T-helper 2 cell treated with Interferon-gamma antibody and Interleukin-4, amounts not matched to agents 5 μg/mL and 100 μg/mL, for 36 hours (primary cell): ENCODE results near the gene DHRS3.

ENCODE experiments used
- DNase-seq: peaks from one replicate; pipeline ENCODE4 v3.0.0; 2021; ENCODE audit warnings: low spot score
- H3K27ac Mint-ChIP-seq: one replicate; pipeline ENCODE4 v1.8.0; 2021; ENCODE audit warnings: mild to moderate bottlenecking, mixed read lengths
- H3K27me3 Mint-ChIP-seq: one replicate; pipeline ENCODE4 v1.8.0; 2021; ENCODE audit warnings: low read depth, mixed read lengths
- H3K36me3 Mint-ChIP-seq: one replicate; pipeline ENCODE4 v1.8.0; 2021; ENCODE audit warnings: low read depth, mixed read lengths
- H3K4me1 Mint-ChIP-seq: one replicate; pipeline ENCODE4 v1.8.0; 2021; ENCODE audit warnings: low read depth, mixed read lengths
- H3K4me3 Mint-ChIP-seq: one replicate; pipeline ENCODE4 v1.8.0; 2022; ENCODE audit warnings: mild to moderate bottlenecking, moderate library complexity, mixed read lengths
- H3K9me3 Mint-ChIP-seq: one replicate; pipeline ENCODE4 v1.8.0; 2021; ENCODE audit warnings: mixed read lengths

The DHRS3 gene

DNA sequence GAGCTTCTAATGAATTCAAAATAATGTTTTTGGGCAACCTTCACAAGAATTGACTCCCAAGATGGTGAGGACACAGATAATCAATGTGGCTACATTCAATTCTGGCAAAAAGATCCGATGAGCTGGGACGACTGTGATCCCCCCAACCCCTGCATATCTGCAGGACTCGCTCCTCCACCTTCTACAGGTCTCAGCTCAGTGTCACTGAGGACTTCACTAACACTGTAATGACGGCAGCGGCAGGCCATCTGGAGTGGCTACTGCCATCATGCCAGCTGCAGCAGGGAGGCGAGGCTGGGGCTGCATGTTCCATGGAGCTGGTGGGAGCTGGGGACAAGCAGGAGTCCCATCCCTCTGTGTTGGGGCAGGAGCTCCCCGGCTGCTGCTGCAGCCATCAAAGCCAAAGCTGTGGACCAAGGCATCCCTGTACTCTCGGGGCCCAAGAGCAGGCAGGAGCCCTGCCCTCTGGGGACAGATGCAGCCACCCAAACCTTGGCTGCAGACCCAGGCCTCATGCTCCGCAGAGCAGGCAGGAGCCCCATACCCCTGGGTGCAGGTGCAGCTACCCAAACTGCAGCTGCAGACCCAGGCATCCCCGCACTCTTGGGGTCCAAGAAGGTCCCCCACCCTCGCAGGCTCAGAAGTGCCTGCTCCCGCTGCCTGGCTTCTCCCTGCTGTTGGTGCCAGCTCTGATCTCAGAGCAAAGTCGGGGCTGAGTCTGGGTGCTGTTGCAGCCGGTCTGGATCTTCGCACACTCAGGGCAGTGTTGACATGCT is 12.2 kb upstream of the DHRS3 start:
- Mint-ChIP-seq H3K9me3 (no peaks in the 10 kb centered on the region), H3K4me1 (peaks cover 14% of the 10 kb centered on the region), H3K36me3 (no peaks in the 10 kb centered on the region), H3K4me3 (no peak overlapping the region), H3K27me3 (peaks cover 13% of the 10 kb centered on the region), H3K27ac (no peak overlapping the region)
- no peak for DNase-seq

- H3K27ac Mint-ChIP-seq, result no peak overlapping the region
- peaks cover 14% of the 10 kb centered on the region for H3K4me1 Mint-ChIP-seq
- no peak for DNase-seq
- H3K9me3 Mint-ChIP-seq, result no peaks in the 10 kb centered on the region
- no peak overlapping the region for H3K4me3 Mint-ChIP-seq
- H3K27me3 Mint-ChIP-seq, result peaks cover 13% of the 10 kb centered on the region
- no peaks in the 10 kb centered on the region for H3K36me3 Mint-ChIP-seq
Measured at GRCh38 chr1:12629511-12629956, 11.5 kb upstream of the DHRS3 start.

DNA sequence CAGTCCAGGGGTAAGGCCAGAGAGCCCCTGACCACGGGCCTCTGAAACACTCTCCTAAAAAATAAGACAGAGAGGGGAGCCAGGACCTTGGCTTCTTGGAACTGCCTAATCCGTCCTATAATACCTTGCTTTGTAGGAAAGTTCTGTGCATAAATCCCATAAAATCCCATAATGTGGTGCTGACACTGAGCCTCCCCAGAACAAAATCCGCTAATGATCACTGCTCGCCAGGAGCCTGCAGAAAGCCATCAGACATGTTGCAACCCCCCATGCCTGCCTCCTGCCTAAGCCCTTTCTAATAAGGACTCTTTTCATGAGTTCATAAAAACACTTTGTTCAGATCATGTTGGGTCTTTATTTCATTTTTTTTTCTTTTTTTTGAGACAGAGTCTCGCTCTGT is 9.3 kb upstream of the DHRS3 start:
- Mint-ChIP-seq H3K27me3 (peaks cover 11% of the 10 kb centered on the region), H3K4me3 (no peak overlapping the region), H3K36me3 (no peaks in the 10 kb centered on the region), H3K4me1 (peaks cover 10% of the 10 kb centered on the region), H3K27ac (no peak overlapping the region), H3K9me3 (no peaks in the 10 kb centered on the region)
- DNase-seq, result no peak

- H3K36me3 Mint-ChIP-seq, result no peaks in the 10 kb centered on the region
- no peak overlapping the region for H3K4me3 Mint-ChIP-seq
- H3K9me3 Mint-ChIP-seq, result no peaks in the 10 kb centered on the region
- DNase-seq, result no peak
- H3K27ac Mint-ChIP-seq, result no peak overlapping the region
- H3K27me3 Mint-ChIP-seq, result peaks cover 11% of the 10 kb centered on the region
- H3K4me1 Mint-ChIP-seq, result peaks cover 10% of the 10 kb centered on the region
Measured at GRCh38 chr1:12626888-12627287, 8.9 kb upstream of the DHRS3 start.

DNA sequence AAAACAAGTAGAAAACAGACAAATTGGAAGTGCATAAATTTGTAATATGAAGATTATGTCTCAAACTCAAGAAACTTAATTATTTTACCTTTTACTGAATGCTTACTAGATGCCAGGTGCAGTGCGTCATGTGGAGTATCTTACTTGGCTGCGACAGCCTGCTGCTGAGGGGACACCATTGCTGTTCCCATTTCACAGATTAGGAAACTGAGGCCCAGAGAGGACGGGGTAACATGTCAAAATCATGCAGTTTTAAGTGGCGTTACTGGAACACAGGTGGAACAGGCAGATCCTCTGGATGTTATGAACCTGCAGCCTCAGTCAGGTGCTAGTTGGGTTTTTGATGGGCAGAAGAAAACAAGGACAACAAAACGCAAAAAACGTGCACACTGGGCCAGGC is 7.3 kb upstream of the DHRS3 start:
- no peak for DNase-seq
- H3K4me1 Mint-ChIP-seq, result peaks cover 16% of the 10 kb centered on the region
- no peak overlapping the region for H3K4me3 Mint-ChIP-seq
- H3K27me3 Mint-ChIP-seq, result peaks cover 11% of the 10 kb centered on the region
- H3K27ac Mint-ChIP-seq, result no peak overlapping the region
- H3K9me3 Mint-ChIP-seq, result no peaks in the 10 kb centered on the region
- no peaks in the 10 kb centered on the region for H3K36me3 Mint-ChIP-seq

- Mint-ChIP-seq H3K36me3 (no peaks in the 10 kb centered on the region), H3K4me1 (peaks cover 32% of the 10 kb centered on the region), H3K4me3 (no peak overlapping the region), H3K27me3 (peaks cover 6% of the 10 kb centered on the region), H3K27ac (no peak overlapping the region), H3K9me3 (no peaks in the 10 kb centered on the region)
- no peak for DNase-seq
Measured at GRCh38 chr1:12622506-12622905, 4.5 kb upstream of the DHRS3 start.

- H3K4me3 Mint-ChIP-seq, result no peak overlapping the region
- no peaks in the 10 kb centered on the region for H3K36me3 Mint-ChIP-seq
- H3K9me3 Mint-ChIP-seq, result no peaks in the 10 kb centered on the region
- DNase-seq, result no peak
- H3K27ac Mint-ChIP-seq, result no peak overlapping the region
- H3K27me3 Mint-ChIP-seq, result peaks cover 5% of the 10 kb centered on the region
- H3K4me1 Mint-ChIP-seq, result peaks cover 28% of the 10 kb centered on the region
Measured at GRCh38 chr1:12621346-12622335, 3.6 kb upstream of the DHRS3 start.

DNA sequence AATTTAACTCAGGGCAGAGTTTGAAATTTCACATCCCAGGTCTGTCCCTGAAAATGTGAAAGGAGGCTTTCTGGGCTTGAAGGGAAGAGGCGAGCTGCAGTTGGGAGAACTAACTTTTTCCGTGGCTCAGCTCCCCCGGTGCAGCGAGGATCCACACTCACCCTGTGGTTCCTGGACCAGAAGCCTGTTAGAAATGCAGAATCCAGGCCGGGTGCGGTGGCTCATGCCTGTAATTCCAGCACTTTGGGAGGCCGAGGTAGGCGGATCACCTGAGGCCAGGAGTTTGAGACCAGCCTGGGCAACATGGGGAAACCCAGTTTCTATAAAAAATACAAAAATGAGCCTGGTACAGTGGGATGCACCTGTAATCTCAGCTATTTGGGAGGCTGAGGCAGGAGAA is 2.9 kb upstream of the DHRS3 start:
- DNase-seq, result no peak
- Mint-ChIP-seq H3K9me3 (no peaks in the 10 kb centered on the region), H3K4me3 (peak overlapping the region; percentile 99), H3K4me1 (peaks cover 34% of the 10 kb centered on the region), H3K36me3 (peaks cover 6% of the 10 kb centered on the region), H3K27ac (peak overlapping the region; percentile 10), H3K27me3 (peaks cover 7% of the 10 kb centered on the region)

GRCh38 chr1:12620488-12620865 is 2.5 kb upstream of the DHRS3 start:
- peak overlapping the region; percentile 17 for H3K27ac Mint-ChIP-seq
- no peaks in the 10 kb centered on the region for H3K9me3 Mint-ChIP-seq
- peaks cover 6% of the 10 kb centered on the region for H3K36me3 Mint-ChIP-seq
- peaks cover 38% of the 10 kb centered on the region for H3K4me1 Mint-ChIP-seq
- DNase-seq, result peak; percentile 52
- H3K4me3 Mint-ChIP-seq, result peak overlapping the region; percentile 99
- H3K27me3 Mint-ChIP-seq, result peaks cover 7% of the 10 kb centered on the region

DNA sequence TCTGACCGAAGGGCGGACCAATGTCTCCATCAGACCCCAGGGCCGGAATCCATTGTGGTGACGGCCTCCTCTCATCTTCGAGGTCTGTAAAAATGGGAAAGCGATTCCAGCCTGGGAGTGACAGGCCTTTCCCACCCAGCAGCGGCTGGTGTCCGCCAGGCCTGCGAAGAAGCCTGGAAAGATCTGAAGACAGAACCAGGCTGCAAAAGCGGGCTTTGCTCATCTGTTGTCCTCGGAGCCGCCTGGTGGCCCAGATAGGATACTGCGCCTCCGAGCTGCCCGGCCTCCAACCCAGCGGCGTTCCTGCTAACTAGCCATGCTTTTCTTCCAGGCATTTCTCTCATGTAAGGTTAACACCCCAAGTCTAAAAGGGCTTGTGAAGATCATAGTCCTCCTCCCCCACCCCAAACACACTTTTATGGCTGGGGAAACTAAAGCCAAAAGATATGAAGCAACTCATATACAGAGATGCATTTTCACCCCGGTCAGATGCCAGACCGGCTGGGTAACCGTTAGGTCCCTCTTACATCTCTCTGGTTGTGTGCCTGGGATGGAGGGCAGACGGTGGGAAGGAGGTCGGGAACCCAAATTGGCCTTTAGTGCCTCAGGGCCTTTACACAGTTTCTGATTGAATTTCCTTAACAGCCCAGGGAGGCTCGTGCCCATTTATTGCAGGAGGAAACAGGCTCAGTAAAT is 1.9 kb upstream of the DHRS3 start:
- no peaks in the 10 kb centered on the region for H3K9me3 Mint-ChIP-seq
- H3K27me3 Mint-ChIP-seq, result peaks cover 7% of the 10 kb centered on the region
- H3K36me3 Mint-ChIP-seq, result peaks cover 6% of the 10 kb centered on the region
- peaks cover 43% of the 10 kb centered on the region for H3K4me1 Mint-ChIP-seq
- peak; percentile 77 for DNase-seq
- H3K27ac Mint-ChIP-seq, result peak overlapping the region; percentile 60
- peak overlapping the region; percentile 99 for H3K4me3 Mint-ChIP-seq

GRCh38 chr1:12618965-12619791 is 1.2 kb upstream of the DHRS3 start:
- H3K9me3 Mint-ChIP-seq, result no peaks in the 10 kb centered on the region
- peak overlapping the region; percentile 99 for H3K4me3 Mint-ChIP-seq
- H3K36me3 Mint-ChIP-seq, result peaks cover 12% of the 10 kb centered on the region
- H3K27ac Mint-ChIP-seq, result peak overlapping the region; percentile 97
- H3K4me1 Mint-ChIP-seq, result peaks cover 50% of the 10 kb centered on the region
- peak; percentile 70 for DNase-seq
- H3K27me3 Mint-ChIP-seq, result peaks cover 7% of the 10 kb centered on the region

GRCh38 chr1:12618661-12618964 is 603 bp upstream of the DHRS3 start:
- no peaks in the 10 kb centered on the region for H3K9me3 Mint-ChIP-seq
- peak overlapping the region; percentile 97 for H3K27ac Mint-ChIP-seq
- peaks cover 12% of the 10 kb centered on the region for H3K36me3 Mint-ChIP-seq
- peak overlapping the region; percentile 99 for H3K4me3 Mint-ChIP-seq
- H3K4me1 Mint-ChIP-seq, result peaks cover 52% of the 10 kb centered on the region
- peaks cover 7% of the 10 kb centered on the region for H3K27me3 Mint-ChIP-seq
- DNase-seq, result no peak

DNA sequence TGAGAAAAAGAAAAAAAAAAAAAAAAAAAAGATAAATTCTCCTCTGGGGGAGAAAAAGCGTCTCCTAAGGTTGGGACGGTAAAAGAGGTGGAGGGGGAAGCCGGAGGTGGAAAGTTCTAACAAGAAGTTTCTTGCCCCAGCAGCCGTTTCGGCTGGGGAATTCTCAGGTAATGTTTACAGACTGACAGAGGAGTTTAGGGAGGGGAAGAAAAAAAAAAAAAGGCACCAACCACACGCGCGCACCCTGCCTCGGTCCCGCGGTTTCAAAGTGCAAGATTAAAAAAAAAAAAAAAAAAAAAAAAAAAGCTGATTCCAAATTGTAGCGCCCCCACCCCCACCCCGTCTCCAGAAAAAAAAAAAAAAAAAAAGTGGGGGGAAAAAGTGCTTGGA is 504 bp downstream of the DHRS3 start:
- peak; percentile 45 for DNase-seq
- Mint-ChIP-seq H3K27me3 (peaks cover 4% of the 10 kb centered on the region), H3K36me3 (peaks cover 20% of the 10 kb centered on the region), H3K9me3 (no peaks in the 10 kb centered on the region), H3K4me3 (peak overlapping the region; percentile 99), H3K4me1 (peaks cover 61% of the 10 kb centered on the region), H3K27ac (peak overlapping the region; percentile 97)
